Prostate gland (tissue), 2 donors: ENCODE data around the gene RAD21L1. TPM values are rescaled to one million over a fixed set of nuclear protein-coding genes. Genes with fewer than 3 reads are reported as not detected.

ENCODE experiments used
- DNase-seq: peaks from one replicate; pipeline ENCODE4 v3.0.0-alpha.2; 2019; ENCODE audit warnings: low spot score
- H3K27ac ChIP-seq, 2 donors: fragments of 200-600 bp; sonication (generic); 2 replicates each; pipeline ENCODE4 v1.5.1; 2017 to 2019
- H3K27me3 ChIP-seq: fragments of 200-600 bp; sonication (generic); replicated peaks from 2 replicates; pipeline ENCODE4 v1.5.1; 2019; ENCODE audit not compliant: insufficient read depth
- H3K36me3 ChIP-seq, 2 donors: fragments of 200-600 bp; sonication (generic); 1 replicate in 1 of 2; 2 replicates in 1 of 2; pipeline versions ENCODE4 v1.5.1 to v1.8.1; 2017 to 2019
- H3K4me1 ChIP-seq: fragments of 200-600 bp; sonication (generic); replicated peaks from 2 replicates; pipeline ENCODE4 v1.5.1; 2019
- H3K4me3 ChIP-seq, 2 donors: fragments of 200-600 bp; sonication (generic); 2 replicates each; pipeline ENCODE4 v1.5.1; 2017 to 2019
- H3K9me3 ChIP-seq: fragments of 200-600 bp; sonication (generic); 2 replicates; pipeline ENCODE4 v1.5.1; 2017
- POLR2A ChIP-seq: fragments of 450-650 bp; IDR thresholded peaks from one replicate; pipeline ENCODE4 v1.6.1; 2016; ENCODE audit warnings: antibody characterized with exemption, mild to moderate bottlenecking
- POLR2AphosphoS5 ChIP-seq: sonication (generic); formaldehyde crosslinking; IDR thresholded peaks from one replicate; pipeline ENCODE4 v1.6.1; 2017; ENCODE audit warnings: antibody characterized with exemption
- WGBS: methylation state at CpG from one replicate; pipeline ENCODE4 v1.1.5; 2018; 5-methylcytosine and 5-hydroxymethylcytosine counted together
- intact Hi-C: fragments of 100-400 bp; cut with DNase I; formaldehyde crosslinking; loops from one replicate; pipeline ENCODE4 v1.14.2; 2022
- total RNA-seq, 2 donors: library from RNA; depleted of rRNA; stranded (reverse); fragments of >200 nt; gene quantifications; one replicate each; pipeline ENCODE4 v1.1.0, GENCODE V29; 2016
- TF ChIP-seq, protein P1 (sequence below), 4 experiments: fragments of 200-600 bp in 2 of 4; fragments of 450-650 bp in 2 of 4; sonication (generic) in 2 of 4; IDR thresholded peaks; 1 replicate in 3 of 4; 2 replicates in 1 of 4; pipeline ENCODE4 v1.5.1; 2016 to 2019; ENCODE audit warnings: antibody characterized with exemption in 4 of 4, mild to moderate bottlenecking in 2 of 4, moderate library complexity in 2 of 4

RAD21L1 gene
- total RNA-seq, 2 donors from 2014 or later, result 3.0 TPM; not detected in 1

DNA sequence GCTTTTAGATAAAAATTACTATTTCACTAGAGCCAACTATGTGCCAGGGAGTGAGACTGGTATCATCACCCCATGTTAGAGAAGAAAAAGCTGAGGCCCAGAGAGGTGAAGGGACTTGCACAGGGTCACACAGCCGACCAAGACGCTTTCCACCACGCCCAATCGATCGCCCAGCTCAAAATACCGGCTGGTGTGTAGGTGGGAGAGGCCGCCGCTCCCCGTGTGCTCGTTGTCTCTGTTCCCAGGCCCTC is 40.0 kb downstream of the RAD21L1 start:
- H3K36me3 ChIP-seq, result no peaks in the 10 kb centered on the region
- DNase-seq, result no peak
- no peaks in the 10 kb centered on the region for H3K9me3 ChIP-seq
- H3K27ac ChIP-seq, result peak overlapping the region; percentile 8 to 52
- intact Hi-C loops, result no loop called here
- under 1% methylated on average over 10 of the region's 10 CpGs for WGBS
- H3K4me3 ChIP-seq, result peak overlapping the region; percentile 66 to 72
- H3K4me1 ChIP-seq, result no peaks in the 10 kb centered on the region
- no peak for TF ChIP-seq POLR2AphosphoS5
- no peak for TF ChIP-seq POLR2A
- TF ChIP-seq, protein P1, sequence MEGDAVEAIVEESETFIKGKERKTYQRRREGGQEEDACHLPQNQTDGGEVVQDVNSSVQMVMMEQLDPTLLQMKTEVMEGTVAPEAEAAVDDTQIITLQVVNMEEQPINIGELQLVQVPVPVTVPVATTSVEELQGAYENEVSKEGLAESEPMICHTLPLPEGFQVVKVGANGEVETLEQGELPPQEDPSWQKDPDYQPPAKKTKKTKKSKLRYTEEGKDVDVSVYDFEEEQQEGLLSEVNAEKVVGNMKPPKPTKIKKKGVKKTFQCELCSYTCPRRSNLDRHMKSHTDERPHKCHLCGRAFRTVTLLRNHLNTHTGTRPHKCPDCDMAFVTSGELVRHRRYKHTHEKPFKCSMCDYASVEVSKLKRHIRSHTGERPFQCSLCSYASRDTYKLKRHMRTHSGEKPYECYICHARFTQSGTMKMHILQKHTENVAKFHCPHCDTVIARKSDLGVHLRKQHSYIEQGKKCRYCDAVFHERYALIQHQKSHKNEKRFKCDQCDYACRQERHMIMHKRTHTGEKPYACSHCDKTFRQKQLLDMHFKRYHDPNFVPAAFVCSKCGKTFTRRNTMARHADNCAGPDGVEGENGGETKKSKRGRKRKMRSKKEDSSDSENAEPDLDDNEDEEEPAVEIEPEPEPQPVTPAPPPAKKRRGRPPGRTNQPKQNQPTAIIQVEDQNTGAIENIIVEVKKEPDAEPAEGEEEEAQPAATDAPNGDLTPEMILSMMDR (IDR thresholded peaks at IDR 0.05), result no peak
- H3K27me3 ChIP-seq, result no peaks in the 10 kb centered on the region

DNA sequence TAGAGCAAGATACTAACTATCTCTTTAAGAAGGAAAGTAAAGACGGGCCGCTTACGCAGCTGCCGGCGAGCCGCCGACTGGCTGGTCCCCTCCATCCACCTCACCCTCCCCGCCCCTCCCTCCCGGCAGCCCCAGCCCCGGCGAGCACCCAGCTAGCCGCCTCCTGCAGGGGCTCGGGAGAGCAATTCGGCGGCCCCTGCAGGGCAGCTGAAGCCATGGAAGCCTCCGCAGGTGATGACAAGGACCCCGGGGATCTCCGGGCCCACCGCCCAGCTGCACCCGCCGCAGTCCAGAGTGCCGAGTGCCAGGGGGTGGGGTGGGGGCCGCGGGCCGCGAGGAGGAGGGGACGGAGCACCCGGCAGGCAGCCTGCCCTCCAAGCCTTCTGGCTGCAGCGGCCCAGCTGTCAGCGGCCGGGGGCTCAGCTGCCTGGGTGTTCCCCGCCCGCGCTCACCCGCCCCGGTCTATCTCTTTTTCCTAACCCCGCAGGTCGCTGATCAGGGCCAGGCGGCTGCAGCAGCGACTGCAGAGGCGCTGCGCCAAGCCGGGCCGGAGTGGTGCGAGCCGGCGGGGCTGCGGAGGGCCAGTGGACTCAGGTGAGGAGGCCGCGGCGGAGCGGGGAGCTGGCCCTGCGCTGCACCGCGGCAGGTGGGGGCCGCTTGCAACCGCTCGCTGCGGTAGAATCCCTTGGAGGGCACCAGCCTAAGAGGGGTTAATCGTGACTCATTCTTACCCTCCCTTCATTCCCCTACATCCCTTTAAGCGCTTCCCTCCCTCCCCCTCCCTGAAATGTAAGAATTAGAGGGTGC is 40.5 kb downstream of the RAD21L1 start, which contains the start of gene SNPH:
Gene SNPH (plus strand): TSS at position 128 of the 807 bp plus-strand sequence. CDS start 29,946 bp downstream, outside the sequence.
- DNase-seq, result peak; percentile 58
- no peaks in the 10 kb centered on the region for H3K4me1 ChIP-seq
- TF ChIP-seq POLR2A (no peak), POLR2AphosphoS5 (peak; percentile 27)

DNA sequence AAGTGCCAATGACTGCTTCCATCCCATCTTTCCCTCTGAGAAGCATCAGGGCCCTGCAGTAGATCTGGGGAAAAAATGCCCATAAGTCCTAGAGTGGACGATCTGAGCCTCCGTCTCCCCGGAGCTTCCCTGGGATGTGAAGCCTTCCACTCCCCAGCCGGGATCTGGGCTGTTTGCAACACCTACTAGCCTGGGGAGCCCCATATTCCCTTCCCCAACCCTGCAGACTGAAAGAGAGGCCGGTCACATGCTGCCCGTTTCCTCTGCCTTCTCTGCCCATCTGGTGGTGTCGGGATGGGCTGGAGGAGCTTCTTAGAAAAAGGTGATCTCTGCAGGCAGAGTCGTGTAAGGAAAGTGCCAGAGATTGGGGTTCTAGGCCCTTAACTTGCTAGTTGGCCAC is 41.3 kb downstream of the RAD21L1 start:
- H3K4me1 ChIP-seq, result no peaks in the 10 kb centered on the region
- 71% methylated on average over 8 of the region's 8 CpGs for WGBS
- no peaks in the 10 kb centered on the region for H3K9me3 ChIP-seq
- intact Hi-C loops, result no loop called here
- peak overlapping the region in 1 of 2 donors; percentile 66 for H3K4me3 ChIP-seq
- no peak overlapping the region for H3K27ac ChIP-seq
- no peaks in the 10 kb centered on the region for H3K36me3 ChIP-seq
- TF ChIP-seq, protein P1 (IDR thresholded peaks at IDR 0.05), result no peak
- TF ChIP-seq POLR2AphosphoS5 (no peak), POLR2A (no peak)
- no peaks in the 10 kb centered on the region for H3K27me3 ChIP-seq
- no peak for DNase-seq

More for the DNA sequence above, 40.5 kb downstream of the RAD21L1 start, which contains the start of gene SNPH:
- Histone ChIP-seq H3K27me3 (no peaks in the 10 kb centered on the region), H3K4me3 (peak within 1 kb of the TSS; percentile 66 to 72), H3K9me3 (no peaks in the 10 kb centered on the region), H3K36me3 (no peaks in the 10 kb centered on the region), H3K27ac (peak within 1 kb of the TSS; percentile 8 to 52)
- intact Hi-C loops, result no loop called here
- WGBS, result under 1% methylated on average over 53 of the region's 61 CpGs

DNA sequence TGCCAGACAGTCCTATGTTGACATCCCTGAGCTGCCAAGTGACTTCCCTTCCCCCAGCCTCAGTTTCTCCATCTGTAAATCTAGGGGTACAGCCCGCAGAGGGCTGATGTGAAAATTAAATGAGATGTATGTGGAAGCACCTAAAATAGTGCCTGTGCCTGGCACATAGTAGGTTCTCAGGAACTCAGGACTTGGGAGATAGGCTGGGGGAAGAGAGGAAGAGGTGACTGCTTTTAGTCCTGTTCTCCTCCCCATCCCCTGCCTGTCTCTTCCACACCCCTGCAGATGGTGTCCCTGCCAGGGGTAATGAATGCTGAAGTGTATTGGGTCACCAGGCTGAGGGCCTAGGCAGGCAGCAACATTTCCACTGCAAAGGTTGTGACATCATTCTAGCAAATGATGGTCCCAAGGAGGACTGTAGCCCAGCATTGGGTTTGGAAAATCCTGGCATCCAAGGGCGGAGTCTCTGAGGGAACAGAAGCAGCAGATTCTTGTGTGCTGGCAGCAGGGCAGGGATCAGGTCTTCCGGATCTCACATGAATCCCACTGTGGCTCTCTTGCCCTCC is 42.0 kb downstream of the RAD21L1 start:
- Histone ChIP-seq H3K9me3 (no peaks in the 10 kb centered on the region), H3K4me3 (no peak overlapping the region), H3K4me1 (no peaks in the 10 kb centered on the region), H3K36me3 (no peaks in the 10 kb centered on the region), H3K27ac (no peak overlapping the region), H3K27me3 (no peaks in the 10 kb centered on the region)
- 95% methylated on average over 3 of the region's 3 CpGs for WGBS
- DNase-seq, result no peak
- TF ChIP-seq, protein P1 (IDR thresholded peaks at IDR 0.05), result no peak
- TF ChIP-seq POLR2A (no peak), POLR2AphosphoS5 (no peak)
- intact Hi-C loops, result no loop called here

DNA sequence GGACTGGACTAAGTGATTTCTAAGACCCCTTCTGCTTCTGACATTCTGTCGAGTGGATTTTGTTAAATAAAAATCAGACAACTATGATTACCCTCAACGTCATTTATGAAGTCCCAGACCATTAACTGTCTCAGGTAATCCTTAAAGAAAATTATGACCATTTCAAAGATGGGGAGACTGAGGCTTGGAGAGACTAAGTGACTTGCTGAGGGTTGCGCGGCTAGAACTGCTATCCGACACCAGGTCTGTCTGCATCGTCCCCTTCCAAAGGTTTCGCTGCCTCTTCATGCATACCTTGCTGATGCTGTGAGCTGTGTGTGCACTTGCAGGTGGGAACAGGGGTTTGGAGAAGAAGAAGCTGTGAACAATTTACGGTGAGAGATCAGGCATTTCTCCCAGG is 43.4 kb downstream of the RAD21L1 start:
- DNase-seq, result no peak
- TF ChIP-seq, protein P1 (IDR thresholded peaks at IDR 0.05), result no peak
- no peak for TF ChIP-seq POLR2AphosphoS5
- no peak for TF ChIP-seq POLR2A
- intact Hi-C loops, result no loop called here
- Histone ChIP-seq H3K9me3 (no peaks in the 10 kb centered on the region), H3K27ac (no peak overlapping the region), H3K4me3 (no peak overlapping the region), H3K4me1 (no peaks in the 10 kb centered on the region), H3K36me3 (no peaks in the 10 kb centered on the region), H3K27me3 (no peaks in the 10 kb centered on the region)
- WGBS, result 93% methylated on average over 8 of the region's 8 CpGs
